GM10248 (cell line): ENCODE measurements around the gene C2orf92.
"Not testable (repeated sequence)": the region's sequence is repeated elsewhere in the genome, so short reads cannot be mapped to it uniquely, and the experiment has no call there.

Source experiments
- CTCF ChIA-PET: fragments of 300-600 bp; sonication (Branson Sonifier 250); formaldehyde crosslinking; extraction: SDS; loops from one replicate; lab custom pipeline; 2021; ENCODE audit warnings: antibody characterized with exemption; lab: Yijun Ruan, JAX
- POLR2A ChIA-PET: fragments of 350-650 bp; sonication (Branson Sonifier 250); formaldehyde crosslinking; extraction: SDS; loops from one replicate; lab custom pipeline; 2020; ENCODE audit warnings: antibody characterized with exemption; lab: Yijun Ruan, JAX
- DNase-seq: peaks from one replicate; pipeline ENCODE4 v3.0.0; 2012; ENCODE audit errors: extremely low spot score
- CTCF ChIP-seq: IDR thresholded peaks from 2 replicates; pipeline ENCODE4 v1.5.1; 2012; ENCODE audit warnings: mild to moderate bottlenecking, low read depth; ENCODE audit errors: extremely low read depth, missing control alignments, control extremely low read depth

The C2orf92 gene

DNA sequence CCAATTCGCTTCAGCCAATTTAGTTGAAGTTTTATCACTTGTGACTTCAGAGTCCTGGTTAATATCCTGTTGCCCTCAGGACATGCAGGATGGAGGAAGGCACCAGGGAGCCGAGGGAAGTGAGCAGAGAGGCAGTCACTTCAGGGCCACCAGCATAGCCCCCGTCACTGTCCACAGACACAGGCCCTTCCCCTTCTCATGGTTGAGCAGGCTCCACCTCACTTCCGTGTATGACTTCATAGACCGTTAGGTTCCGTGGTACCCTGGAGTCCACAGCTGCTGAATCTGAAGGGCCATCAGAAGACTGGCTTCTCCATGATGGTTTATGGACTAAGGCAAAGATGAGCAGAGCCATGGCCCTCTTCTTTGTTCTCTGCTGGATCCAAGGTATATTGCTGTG lies at the start of gene C2orf92:
Gene C2orf92 (plus strand): TSS at position 266 of the 400 bp plus-strand sequence. CDS start 76 bp downstream, at position 342.
- no peak for TF ChIP-seq CTCF
- DNase-seq = no peak
- ChIA-PET POLR2A (interaction anchor here (0.8 kb wide), 1 partner anchor 24 kb away, joined by 6 read pairs; the partner anchor contains the start of gene COX5B), CTCF (interaction anchor here (1.3 to 1.5 kb wide), 3 partner anchors 27 to 79 kb away, joined by 5 to 6 read pairs (median 5); no protein-coding TSS in a partner anchor)

DNA sequence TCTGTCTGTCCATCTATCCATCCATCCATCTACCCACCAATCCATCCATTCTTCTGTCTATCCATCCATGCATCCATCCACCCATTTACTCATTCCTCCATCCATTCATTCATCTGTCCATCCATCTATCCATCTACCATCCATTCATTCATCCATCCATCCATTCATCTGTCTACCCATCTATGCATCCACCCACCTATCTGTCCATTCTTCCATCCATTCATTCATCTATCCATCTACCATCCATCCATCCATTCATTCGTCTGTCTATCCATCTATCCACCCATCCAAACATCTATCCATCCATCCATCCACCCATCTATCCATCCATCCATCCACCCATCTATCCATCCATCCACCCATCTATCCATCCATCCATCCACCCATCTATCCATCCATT lies 49.0 kb upstream of the C2orf92 start:
- DNase-seq, POLR2A ChIA-PET, CTCF ChIA-PET: not testable (repeated sequence)

DNA sequence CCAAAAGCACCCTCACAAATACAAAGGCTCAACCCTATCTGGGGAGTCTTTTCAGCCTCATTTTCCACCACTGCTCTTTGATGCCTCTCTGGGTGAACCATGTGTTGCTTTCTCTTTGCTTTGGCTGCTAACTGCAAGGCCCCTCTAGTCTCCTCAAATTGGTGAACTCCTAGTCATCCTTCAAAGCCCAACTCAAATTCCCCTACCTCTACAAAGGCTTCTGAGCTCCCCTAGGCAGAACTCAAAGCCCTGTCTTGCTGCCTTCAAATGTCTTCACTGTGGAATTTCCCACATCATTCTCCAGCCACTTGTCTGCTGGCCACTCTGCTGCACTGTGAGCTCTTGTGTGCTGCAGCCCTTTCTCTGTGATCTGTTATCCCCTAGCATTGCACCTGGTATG lies 46.5 kb upstream of the C2orf92 start:
- DNase-seq, CTCF ChIA-PET, POLR2A ChIA-PET: not testable (repeated sequence)

GRCh38 chr2:97625354-97626048 lies 44.0 kb upstream of the C2orf92 start:
- CTCF ChIA-PET = interaction anchor here (1.5 kb wide), 1 partner anchor 73 kb away, joined by 5 read pairs; no protein-coding TSS in a partner anchor
- POLR2A ChIA-PET, DNase-seq: not testable (repeated sequence)

DNA sequence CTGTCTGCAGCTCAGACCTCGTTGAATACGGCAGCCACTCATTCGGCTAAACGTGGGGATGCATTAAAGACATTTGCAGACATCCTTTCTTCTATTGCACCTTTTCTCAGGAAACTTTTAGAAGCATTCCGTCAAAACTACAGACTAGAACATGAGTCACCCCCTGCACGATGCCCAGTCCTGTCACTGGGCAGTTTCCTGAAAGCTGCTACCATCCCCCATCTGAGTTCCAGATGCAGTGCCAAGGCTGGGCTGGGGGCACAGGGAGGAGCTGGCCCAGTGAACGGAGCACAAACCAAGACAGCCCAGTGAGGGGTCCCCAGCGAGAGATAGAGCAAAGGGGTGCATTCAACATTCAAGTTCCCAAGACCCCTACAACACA lies 43.5 kb upstream of the C2orf92 start:
- POLR2A ChIA-PET, DNase-seq: not testable (repeated sequence)
- CTCF ChIA-PET = interaction anchor here (1.5 kb wide), 1 partner anchor 72 kb away, joined by 5 read pairs; no protein-coding TSS in a partner anchor

DNA sequence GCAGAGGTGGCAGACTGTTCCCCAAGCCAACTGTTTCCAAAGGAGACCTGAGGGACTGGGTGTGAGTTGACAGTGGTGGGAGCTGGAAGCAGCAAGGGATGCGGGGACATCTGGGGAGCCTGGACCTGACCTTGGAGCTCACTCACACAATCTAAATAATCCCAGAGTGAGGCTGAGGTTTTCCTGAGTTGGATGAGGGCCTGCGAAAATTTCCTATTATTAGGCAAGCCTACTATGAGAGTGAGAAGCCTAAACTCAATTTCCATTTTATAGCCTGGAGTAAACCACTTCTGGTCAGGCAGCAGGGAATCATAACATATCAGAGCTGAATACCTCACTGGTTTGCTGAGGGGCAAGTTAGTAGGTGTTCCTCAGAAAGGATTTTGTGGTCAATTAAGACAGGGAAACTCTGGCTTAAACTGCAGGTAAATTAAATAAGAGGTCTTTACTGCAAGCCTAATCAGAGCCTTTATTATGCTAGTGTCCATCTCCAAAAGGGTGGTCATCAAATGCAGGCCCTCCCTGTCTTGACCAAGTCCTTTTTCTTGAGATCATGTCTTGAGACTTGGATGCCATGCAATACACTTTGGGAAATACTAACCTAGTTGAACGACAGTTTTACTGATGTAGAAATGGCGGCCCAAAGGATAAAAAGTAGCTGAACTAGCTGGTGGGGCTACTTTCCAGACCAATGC lies 25.3 kb upstream of the C2orf92 start:
- ChIA-PET CTCF (interaction anchor here (1.7 to 8.1 kb wide), 2 partner anchors 29 to 54 kb away, joined by 5 to 60 read pairs; no protein-coding TSS in a partner anchor), POLR2A (no interaction called here)
- TF ChIP-seq CTCF = no peak
- no peak for DNase-seq

GRCh38 chr2:97645112-97645694 lies 24.3 kb upstream of the C2orf92 start:
- TF ChIP-seq CTCF = no peak
- peak; percentile 29 for DNase-seq
- CTCF ChIA-PET = interaction anchor here (1.4 to 8.1 kb wide), 6 partner anchors 17 to 54 kb away, joined by 3 to 60 read pairs (median 9); partner anchors contain the start of gene ACTR1B
- POLR2A ChIA-PET = interaction anchor here (0.7 to 1.9 kb wide), 6 partner anchors 12 to 31 kb away, joined by 3 to 29 read pairs (median 5); partner anchors contain the start of gene ACTR1B

DNA sequence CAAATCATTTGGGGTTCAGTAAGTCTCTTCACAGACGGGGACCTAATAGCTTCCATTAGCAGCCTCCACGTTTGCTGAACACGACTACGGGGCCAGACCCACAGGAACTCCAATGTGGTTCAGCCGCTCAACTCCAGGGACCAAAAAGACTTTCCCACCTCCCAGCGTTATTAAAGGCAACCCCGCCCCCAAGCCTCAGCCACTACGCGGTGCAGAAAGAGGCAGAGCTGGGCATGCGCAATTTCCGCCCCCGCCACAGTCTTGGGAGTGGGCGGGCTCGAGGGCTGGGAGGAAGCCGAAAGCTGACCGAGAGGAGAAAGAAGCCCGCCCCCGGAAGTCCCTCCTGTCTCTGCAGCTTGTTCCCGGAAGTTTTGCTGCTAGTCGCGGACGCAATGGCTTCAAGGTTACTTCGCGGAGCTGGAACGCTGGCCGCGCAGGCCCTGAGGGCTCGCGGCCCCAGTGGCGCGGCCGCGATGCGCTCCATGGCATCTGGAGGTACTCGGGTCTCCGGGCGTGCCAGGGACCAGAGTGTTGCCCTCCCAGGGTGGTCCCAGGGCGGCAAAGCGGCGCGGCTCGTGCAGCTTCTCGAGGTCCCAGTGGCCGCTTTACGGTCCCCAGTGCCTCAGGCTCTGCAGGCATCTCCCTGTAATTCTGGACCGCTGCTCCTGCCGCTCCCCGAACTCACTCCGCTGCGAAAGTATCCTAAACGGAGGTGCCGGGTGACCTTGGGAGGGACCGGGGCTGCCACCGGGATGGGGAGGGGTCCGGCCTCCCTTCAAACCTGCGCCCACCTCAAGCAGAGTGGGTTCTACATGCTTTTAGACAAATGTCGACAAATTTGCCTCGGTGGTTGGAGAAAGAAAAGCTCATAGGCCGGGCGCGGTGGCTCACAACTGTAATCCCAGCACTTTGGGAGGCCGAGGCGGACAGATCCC lies 23.6 kb upstream of the C2orf92 start, which contains the start of gene COX5B:
Gene COX5B (plus strand): TSS at position 368 of the 935 bp plus-strand sequence. CDS start 25 bp downstream, at position 393.
- POLR2A ChIA-PET = interaction anchor here (0.7 to 1.9 kb wide), 6 partner anchors 11 to 31 kb away, joined by 3 to 29 read pairs (median 5); partner anchors contain the start of gene ACTR1B
- TF ChIP-seq CTCF = no peak
- CTCF ChIA-PET = interaction anchor here (1.0 to 8.1 kb wide), 6 partner anchors 12 to 55 kb away, joined by 3 to 60 read pairs (median 8); partner anchors contain the start of gene ACTR1B
- peak; percentile 99 for DNase-seq
